CD4-positive, alpha-beta T cell treated with Interleukin-4 for 4 hours (primary cell): ENCODE results near the gene RNF149.
"Not testable (repeated sequence)": the region's sequence is repeated elsewhere in the genome, so short reads cannot be mapped to it uniquely, and the experiment has no call there.

Experiments
- DNase-seq: peaks from one replicate; pipeline ENCODE4 v3.0.0-alpha.2; 2020

RNF149 gene

GRCh38 chr2:101253013-101253702 lies 55.3 kb downstream of the RNF149 start:
- peak; percentile 78 for DNase-seq

GRCh38 chr2:101252408-101253012 lies 56.0 kb downstream of the RNF149 start, which contains the start of gene CNOT11:
Gene CNOT11 (plus strand): TSS chr2:101252886. CDS start chr2:101252965, 79 bp downstream.
- DNase-seq = peak; percentile 99

GRCh38 chr2:101251844-101252407 lies 56.6 kb downstream of the RNF149 start:
- peak; percentile 43 for DNase-seq

- DNase-seq = not testable (repeated sequence)
Observed at GRCh38 chr2:101251246-101251781, 57.2 kb downstream of the RNF149 start.

GRCh38 chr2:101249826-101250225 lies 58.7 kb downstream of the RNF149 start:
- no peak for DNase-seq

GRCh38 chr2:101248756-101249155 lies 59.7 kb downstream of the RNF149 start:
- DNase-seq = not testable (repeated sequence)

- not testable (repeated sequence) for DNase-seq
Observed at GRCh38 chr2:101245468-101245867, 63.0 kb downstream of the RNF149 start.

GRCh38 chr2:101244899-101245298 lies 63.6 kb downstream of the RNF149 start:
- DNase-seq = not testable (repeated sequence)

- not testable (repeated sequence) for DNase-seq
Observed at GRCh38 chr2:101244373-101244772, 64.1 kb downstream of the RNF149 start.

- no peak for DNase-seq
Observed at GRCh38 chr2:101241158-101241557, 67.3 kb downstream of the RNF149 start.

GRCh38 chr2:101240694-101241093 lies 67.8 kb downstream of the RNF149 start:
- peak; percentile 36 for DNase-seq

- not testable (repeated sequence) for DNase-seq
Observed at GRCh38 chr2:101239760-101240118, 68.8 kb downstream of the RNF149 start.

GRCh38 chr2:101238930-101239759 lies 69.4 kb downstream of the RNF149 start:
- no peak for DNase-seq

- DNase-seq = not testable (repeated sequence)
Observed at GRCh38 chr2:101237944-101238343, 70.6 kb downstream of the RNF149 start.

- DNase-seq = not testable (repeated sequence)
Observed at GRCh38 chr2:101235956-101236355, 72.5 kb downstream of the RNF149 start.

- DNase-seq = no peak
Observed at GRCh38 chr2:101234169-101234938, 74.1 kb downstream of the RNF149 start.

- no peak for DNase-seq
Observed at GRCh38 chr2:101232770-101233169, 75.7 kb downstream of the RNF149 start.

- DNase-seq = no peak
Observed at GRCh38 chr2:101231937-101232730, 76.4 kb downstream of the RNF149 start.

GRCh38 chr2:101231240-101231639 lies 77.3 kb downstream of the RNF149 start:
- no peak for DNase-seq

GRCh38 chr2:101230541-101231001 lies 77.9 kb downstream of the RNF149 start:
- DNase-seq = no peak
